A549 (cell line): ENCODE data around the gene CFAP298. TPM values are rescaled to one million over a fixed set of nuclear protein-coding genes. Genes with fewer than 3 reads are reported as not detected.

Experiments
- ATAC-seq, 2 experiments: fragments of 200-7000 bp in 1 of 2; fragments of >200 bp in 1 of 2; cut with Nextera tagmentation in 1 of 2; cut with Tn5 transposase in 1 of 2; 3 replicates each; pipeline versions ENCODE4 v1.8.0 to v1.9.1; 2018 to 2020; ENCODE audit warnings: mild to moderate bottlenecking in 1 of 2, moderate library complexity in 1 of 2
- CTCF ChIA-PET: fragments of 300-600 bp; sonication (Branson Sonifier 250); formaldehyde crosslinking; extraction: SDS; loops from one replicate; lab custom pipeline; 2021; ENCODE audit warnings: antibody characterized with exemption, inconsistent platforms; lab: Yijun Ruan, JAX
- POLR2A ChIA-PET: fragments of 350-600 bp; formaldehyde crosslinking; extraction: SDS; loops from one replicate; lab custom pipeline; 2021; ENCODE audit warnings: antibody characterized with exemption, inconsistent platforms; lab: Yijun Ruan, JAX
- DNase-seq, 2 experiments: peaks; one replicate each; pipeline versions ENCODE4 v3.0.0 to v3.0.0-alpha.2; 2011 to 2016; ENCODE audit warnings: low read depth in 1 of 2, low spot score in 1 of 2
- FAIRE-seq: peaks from 2 replicates; lab custom pipeline; 2011; peaks lifted over from hg19 to GRCh38; lab: Jason Lieb, UNC
- H3K27ac ChIP-seq, 2 experiments: fragments of >200 bp; sonication (Bioruptor Twin); formaldehyde crosslinking; 3 replicates each; pipeline ENCODE4 v1.5.1; 2016 to 2017
- H3K4me1 ChIP-seq: fragments of >200 bp; sonication (Bioruptor Twin); formaldehyde crosslinking; 3 replicates; pipeline ENCODE4 v1.6.1; 2016
- H3K4me2 ChIP-seq: fragments of >200 bp; sonication (Bioruptor Twin); formaldehyde crosslinking; 3 replicates; pipeline ENCODE4 v1.6.1; 2016
- H3K4me3 ChIP-seq: fragments of >200 bp; sonication (Bioruptor Twin); formaldehyde crosslinking; 3 replicates; pipeline ENCODE4 v1.5.1; 2016
- H3K9me3 ChIP-seq: fragments of >200 bp; sonication (Bioruptor Twin); formaldehyde crosslinking; 3 replicates; pipeline ENCODE4 v1.6.1; 2016
- BCL3 ChIP-seq: fragments of >200 bp; sonication (Bioruptor Twin); formaldehyde crosslinking; IDR thresholded peaks from 3 replicates; pipeline ENCODE4 v1.6.1; 2016
- CEBPB ChIP-seq, 2 experiments: fragments of >200 bp in 1 of 2; sonication (Bioruptor Twin) in 1 of 2; formaldehyde crosslinking in 1 of 2; IDR thresholded peaks; 2 replicates each; pipeline ENCODE4 v1.6.1; 2012 to 2016
- CHD4 ChIP-seq: fragments of 200-600 bp; sonication (generic); IDR thresholded peaks from 2 replicates; pipeline ENCODE4 v1.6.1; 2016; ENCODE audit warnings: antibody characterized with exemption, mild to moderate bottlenecking, borderline replicate concordance
- CTCF ChIP-seq: fragments of >200 bp; sonication (Bioruptor Twin); formaldehyde crosslinking; IDR thresholded peaks from 3 replicates; pipeline ENCODE4 v1.5.1; 2016
- EHF ChIP-seq: fragments of 250-450 bp; sonication (Bioruptor Pico); IDR thresholded peaks from 2 replicates; pipeline ENCODE4 v1.5.0; 2020; ENCODE audit warnings: mild to moderate bottlenecking
- FOSL2 ChIP-seq, 2 experiments: fragments of 450-650 bp in 1 of 2; fragments of >200 bp in 1 of 2; sonication (Bioruptor Twin) in 1 of 2; formaldehyde crosslinking; IDR thresholded peaks; 2 replicates each; pipeline versions ENCODE4 v1.5.0 to v1.6.1; 2016 to 2020; ENCODE audit warnings: mild to moderate bottlenecking in 1 of 2, moderate library complexity in 1 of 2
- FOXS1 ChIP-seq: fragments of 250-450 bp; sonication (Bioruptor Pico); IDR thresholded peaks from 2 replicates; pipeline ENCODE4 v1.5.0; 2020; ENCODE audit warnings: mild to moderate bottlenecking, moderate library complexity
- MAX ChIP-seq: IDR thresholded peaks from 2 replicates; pipeline ENCODE4 v1.6.1; 2012
- MYC ChIP-seq: IDR thresholded peaks from 2 replicates; pipeline ENCODE4 v1.6.1; 2012; ENCODE audit warnings: mild to moderate bottlenecking, inconsistent platforms, low read length, improper control_type of control experiment, borderline replicate concordance
- NFE2L2 ChIP-seq: fragments of 150-350 bp; conservative IDR thresholded peaks from 2 replicates; pipeline ENCODE4 v1.6.1; 2014; ENCODE audit warnings: low read length
- PBX3 ChIP-seq: IDR thresholded peaks from 2 replicates; pipeline ENCODE4 v1.6.1; 2012
- PHF8 ChIP-seq: fragments of 200-600 bp; sonication (generic); IDR thresholded peaks from 2 replicates; pipeline ENCODE4 v1.6.1; 2016; ENCODE audit warnings: low read depth, mild to moderate bottlenecking, antibody characterized with exemption, moderate library complexity, borderline replicate concordance
- POLR2A ChIP-seq: IDR thresholded peaks from 2 replicates; pipeline ENCODE4 v1.6.1; 2012; ENCODE audit warnings: mild to moderate bottlenecking, low read length
- POLR2AphosphoS2 ChIP-seq: conservative IDR thresholded peaks from 2 replicates; pipeline ENCODE4 v1.6.1; 2012; ENCODE audit warnings: low read length, improper control_type of control experiment, inconsistent platforms
- RAD21 ChIP-seq, 2 experiments: fragments of >200 bp in 1 of 2; sonication (Bioruptor Twin) in 1 of 2; formaldehyde crosslinking in 1 of 2; IDR thresholded peaks in 1 of 2; conservative IDR thresholded peaks in 1 of 2; 2 replicates in 1 of 2; 3 replicates in 1 of 2; pipeline ENCODE4 v1.6.1; 2012 to 2018; ENCODE audit warnings: inconsistent platforms in 1 of 2
- REST ChIP-seq: fragments of 200-600 bp; sonication (generic); IDR thresholded peaks from 2 replicates; pipeline ENCODE4 v1.6.1; 2016; ENCODE audit warnings: antibody characterized with exemption, mild to moderate bottlenecking, moderate library complexity
- RNF2 ChIP-seq: fragments of 200-600 bp; sonication (generic); IDR thresholded peaks from 2 replicates; pipeline ENCODE4 v1.6.1; 2016; ENCODE audit warnings: low read depth, mild to moderate bottlenecking, antibody characterized with exemption, moderate library complexity, borderline replicate concordance
- ZC3H11A ChIP-seq: fragments of 450-650 bp; IDR thresholded peaks from 2 replicates; pipeline ENCODE4 v1.6.1; 2014; ENCODE audit warnings: antibody characterized with exemption, mild to moderate bottlenecking
- ZFP36 ChIP-seq: fragments of 450-650 bp; IDR thresholded peaks from 2 replicates; pipeline ENCODE4 v1.6.1; 2014; ENCODE audit warnings: borderline replicate concordance; ENCODE audit not compliant: partially characterized antibody
- WGBS: methylation state at CpG from one replicate; pipeline ENCODE4 v1.1.6; 2017; ENCODE audit errors: missing lambda C conversion rate; 5-methylcytosine and 5-hydroxymethylcytosine counted together
- polyA plus RNA-seq, 4 experiments: library from polyadenylated mRNA; depleted of rRNA in 3 of 4; stranded (reverse); fragments of >200 nt; fragmentation: RNase III in 1 of 4; extraction: RNeasy Plus Mini Kit Qiagen cat#74134 plus additional on column Dnase treatment in 1 of 4; gene quantifications; 2 replicates in 3 of 4; 3 replicates in 1 of 4; pipeline ENCODE4 v1.2.3, GENCODE V29; 2011 to 2017

Gene CFAP298
- polyA plus RNA-seq, 2 of the 4 experiments (the other 2 are of a cell fraction) = 35.6 to 42.3 TPM

GRCh38 chr21:32593690-32594089, 18.5 kb downstream of the CFAP298 start (continued):
- TF ChIP-seq CTCF (no peak), FOXS1 (no peak)

- H3K4me3 ChIP-seq = no peak overlapping the region
- DNase-seq = no peak
- no peak overlapping the region for H3K27ac ChIP-seq
- no peaks in the 10 kb centered on the region for H3K9me3 ChIP-seq
- no peak for FAIRE-seq
- TF ChIP-seq MYC = no peak
- no peak for TF ChIP-seq RAD21 (conservative IDR thresholded peaks at IDR 0.05 in 1 of 2, IDR thresholded peaks at IDR 0.05 in 1 of 2)
- no peak for TF ChIP-seq POLR2A
- TF ChIP-seq RNF2 = no peak
- no peak for TF ChIP-seq MAX
- no peak for TF ChIP-seq NFE2L2
- no peak for TF ChIP-seq CHD4
- TF ChIP-seq FOXS1 = no peak
- no peak for TF ChIP-seq ZFP36
- TF ChIP-seq PHF8 = no peak
- no peak for TF ChIP-seq BCL3
- no peak for TF ChIP-seq PBX3
- ChIA-PET POLR2A (no interaction called here), CTCF (interaction anchor here (1.2 kb wide), 1 partner anchor 190 kb away, joined by 3 read pairs; no protein-coding TSS in a partner anchor)
- peaks cover 14% of the 10 kb centered on the region; the same call in 2 of the 3 replicates for H3K4me1 ChIP-seq
- no peak overlapping the region for H3K4me2 ChIP-seq
- ATAC-seq = no peak
- 72% methylated on average over 5 of the region's 10 CpGs for WGBS
These were observed 19.2 kb downstream of the CFAP298 start for GRCh38 chr21:32592929-32593502.

- TF ChIP-seq FOSL2 (IDR thresholded peaks at IDR 0.05) (no peak), FOSL2 (CRISPR knock-in tag; IDR thresholded peaks at IDR 0.05) (no peak)
- POLR2A ChIA-PET = no interaction called here
- Histone ChIP-seq H3K4me2 (no peak overlapping the region), H3K9me3 (no peaks in the 10 kb centered on the region), H3K4me1 (no peaks in the 10 kb centered on the region), H3K4me3 (no peak overlapping the region), H3K27ac (no peak overlapping the region)
- ATAC-seq (no peak), DNase-seq (no peak), FAIRE-seq (no peak)
- CTCF ChIA-PET = interaction anchor here (1.2 kb wide), 1 partner anchor 11 kb away, joined by 4 read pairs; no protein-coding TSS in a partner anchor
- 69% methylated on average over 4 of the region's 4 CpGs for WGBS
These were observed 22.0 kb downstream of the CFAP298 start for GRCh38 chr21:32590130-32590529.

- Histone ChIP-seq H3K9me3 (no peaks in the 10 kb centered on the region), H3K4me3 (no peak overlapping the region), H3K27ac (no peak overlapping the region), H3K4me2 (no peak overlapping the region), H3K4me1 (no peaks in the 10 kb centered on the region)
- WGBS = 78% methylated on average over 5 of the region's 5 CpGs
- DNase-seq (no peak), FAIRE-seq (no peak), ATAC-seq (no peak)
- ChIA-PET POLR2A (no interaction called here), CTCF (interaction anchor here (0.7 to 2.6 kb wide), 3 partner anchors 13 to 610 kb away, joined by 3 to 10 read pairs (median 5); no protein-coding TSS in a partner anchor)
- TF ChIP-seq EHF (no peak), NFE2L2 (no peak), POLR2AphosphoS2 (no peak), ZC3H11A (no peak), CEBPB (IDR thresholded peaks at IDR 0.05) (no peak), CTCF (no peak), MAX (no peak), REST (no peak)
These were observed 24.5 kb downstream of the CFAP298 start for GRCh38 chr21:32587651-32588050.
